Ecto neural progenitor cell (in vitro differentiated cells): Measurements from ENCODE around the gene FAM120B.

ENCODE experiments used
- DNase-seq: peaks from one replicate; pipeline ENCODE4 v3.0.0-alpha.2; 2018; ENCODE audit warnings: low spot score

Gene FAM120B

DNA sequence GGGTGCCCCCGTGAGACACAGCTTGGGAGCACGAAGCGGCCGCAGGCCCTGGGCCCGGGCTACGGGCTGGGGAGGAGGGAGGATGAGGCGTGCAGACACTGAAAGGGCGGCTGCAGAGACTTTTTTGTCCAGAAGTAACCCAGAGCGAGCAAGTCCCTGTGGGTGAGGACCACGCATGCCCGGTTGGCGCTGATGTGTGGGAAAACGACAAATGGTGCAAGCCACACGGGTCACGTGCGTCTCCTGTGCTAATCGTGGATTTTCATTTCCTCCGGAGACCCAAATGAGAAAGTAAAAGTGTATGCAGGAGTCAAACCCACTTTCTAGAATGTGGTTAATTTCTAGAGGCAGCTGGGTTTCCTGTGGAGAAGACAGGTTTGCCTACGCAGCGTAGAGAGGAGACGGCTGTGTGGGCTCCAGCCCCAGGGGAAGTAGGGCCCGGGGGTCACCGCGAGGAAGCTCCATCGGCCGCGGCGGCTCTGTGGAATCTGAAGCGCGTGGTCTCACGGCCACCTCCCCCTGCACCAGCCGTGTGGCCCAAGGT, 34.7 kb upstream of the FAM120B start:
- no peak for DNase-seq

DNA sequence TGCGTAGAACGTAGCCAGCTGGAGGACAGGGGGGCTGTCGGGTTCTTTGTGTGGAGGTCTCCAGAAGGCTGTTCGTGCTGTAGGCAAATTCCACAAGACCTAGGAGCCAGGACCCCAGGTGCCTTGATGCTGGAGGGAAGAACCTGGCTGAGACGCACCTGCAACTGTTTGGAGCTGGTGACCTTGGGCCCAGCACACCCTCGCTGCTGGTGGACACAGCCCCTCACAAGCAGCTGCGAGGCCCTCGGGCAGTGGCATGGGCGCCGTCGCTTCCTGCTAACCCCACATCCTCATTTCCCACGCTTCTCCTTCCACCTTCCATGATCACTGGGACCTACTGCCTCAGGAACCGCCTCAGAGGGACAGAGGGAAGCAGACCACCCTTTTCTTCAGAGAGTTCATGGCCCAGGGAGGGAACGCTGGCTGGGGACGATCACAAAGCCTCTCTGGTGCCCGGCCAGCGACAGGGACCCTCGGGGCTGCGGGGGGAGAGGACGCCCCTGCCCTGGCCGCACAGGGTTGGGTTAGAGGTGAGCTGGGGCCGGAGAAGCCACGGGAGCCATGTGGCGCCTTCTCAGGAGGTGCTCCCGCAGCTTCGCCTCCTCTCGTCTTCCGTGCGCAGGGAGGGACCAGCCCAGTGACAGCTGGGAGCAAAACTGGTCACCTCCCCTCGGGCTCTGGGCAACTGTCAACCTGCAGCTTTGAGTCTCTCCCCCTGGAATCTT, 34.1 kb upstream of the FAM120B start:
- no peak for DNase-seq

DNA sequence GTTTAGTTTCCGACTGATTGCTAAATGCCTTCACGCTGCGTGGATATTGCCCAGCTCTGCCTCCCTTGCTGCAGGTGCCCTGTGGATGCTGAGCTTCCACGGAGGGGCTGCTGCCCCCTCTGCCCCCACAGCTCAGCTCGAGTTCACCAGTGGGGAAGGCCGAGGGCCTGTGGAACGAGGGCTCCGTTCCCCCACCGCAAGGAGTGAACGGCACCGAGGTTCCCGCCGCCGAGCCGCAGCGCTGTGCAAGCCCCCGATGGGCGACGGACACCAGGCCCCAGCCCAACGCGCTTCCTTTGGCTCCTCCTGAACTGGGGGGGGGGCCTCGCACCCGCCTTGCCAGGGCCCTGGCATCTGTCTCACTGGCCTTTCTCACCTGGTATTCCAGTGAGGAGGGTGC, 33.4 kb upstream of the FAM120B start:
- DNase-seq: no peak

DNA sequence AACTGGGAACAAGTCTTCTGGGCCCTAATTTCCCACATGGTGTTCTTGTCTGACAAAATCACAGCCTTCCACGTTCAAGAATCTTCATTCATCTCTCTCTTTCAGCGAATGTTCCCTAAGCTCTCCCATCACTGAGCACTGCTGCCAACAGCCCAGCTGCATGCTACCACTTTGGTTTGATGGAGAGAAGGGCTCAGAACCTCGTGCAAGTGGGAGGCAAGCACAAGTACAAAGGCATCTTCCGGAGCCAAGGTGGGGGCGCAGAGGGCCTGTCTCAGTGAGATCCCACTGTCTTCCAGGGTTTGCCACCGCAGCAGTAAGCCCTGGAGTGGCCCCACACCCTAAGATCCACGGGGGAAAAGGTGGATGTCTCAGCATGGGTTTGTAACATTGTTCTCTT, 32.9 kb upstream of the FAM120B start:
- no peak for DNase-seq

DNA sequence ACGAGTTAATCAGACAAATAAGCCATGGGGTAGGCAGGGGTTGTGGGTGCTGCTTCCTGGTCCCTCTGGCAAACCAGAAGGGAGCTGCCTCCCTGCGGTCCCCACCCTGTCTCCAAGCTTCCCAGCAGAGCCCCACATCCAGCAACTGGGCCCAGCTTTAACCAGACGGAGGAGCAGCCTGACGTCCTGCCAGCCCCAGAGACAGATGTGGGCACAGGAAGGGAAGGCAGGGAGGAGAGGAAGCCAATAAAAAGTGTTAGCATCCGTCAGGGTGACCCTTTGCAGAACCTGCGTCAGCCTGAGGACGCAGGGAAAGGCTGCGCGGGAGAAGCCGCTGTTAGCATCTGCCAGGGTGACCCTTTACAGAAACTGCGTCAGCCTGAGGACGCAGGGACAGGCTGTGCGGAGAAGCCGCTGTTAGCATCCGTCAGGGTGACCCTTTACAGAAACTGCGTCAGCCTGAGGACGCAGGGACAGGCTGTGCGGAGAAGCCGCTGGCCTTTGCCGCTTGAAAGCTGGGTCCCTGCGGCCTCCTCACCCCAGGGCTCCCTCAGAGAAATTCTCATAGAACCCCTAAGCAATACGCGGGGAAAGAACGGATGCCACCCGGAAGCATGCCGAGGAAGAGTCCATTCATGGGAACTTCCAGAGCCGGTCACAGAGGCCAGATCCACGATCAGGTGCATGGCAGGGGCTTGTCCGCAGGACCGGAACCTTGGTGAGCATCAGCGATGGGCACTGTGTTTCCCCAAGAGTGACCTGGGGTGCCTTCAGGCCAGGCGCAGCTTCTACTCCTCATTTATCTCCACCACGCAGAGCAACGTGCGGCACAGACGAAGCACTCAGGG, 31.6 kb upstream of the FAM120B start:
- DNase-seq: no peak

DNA sequence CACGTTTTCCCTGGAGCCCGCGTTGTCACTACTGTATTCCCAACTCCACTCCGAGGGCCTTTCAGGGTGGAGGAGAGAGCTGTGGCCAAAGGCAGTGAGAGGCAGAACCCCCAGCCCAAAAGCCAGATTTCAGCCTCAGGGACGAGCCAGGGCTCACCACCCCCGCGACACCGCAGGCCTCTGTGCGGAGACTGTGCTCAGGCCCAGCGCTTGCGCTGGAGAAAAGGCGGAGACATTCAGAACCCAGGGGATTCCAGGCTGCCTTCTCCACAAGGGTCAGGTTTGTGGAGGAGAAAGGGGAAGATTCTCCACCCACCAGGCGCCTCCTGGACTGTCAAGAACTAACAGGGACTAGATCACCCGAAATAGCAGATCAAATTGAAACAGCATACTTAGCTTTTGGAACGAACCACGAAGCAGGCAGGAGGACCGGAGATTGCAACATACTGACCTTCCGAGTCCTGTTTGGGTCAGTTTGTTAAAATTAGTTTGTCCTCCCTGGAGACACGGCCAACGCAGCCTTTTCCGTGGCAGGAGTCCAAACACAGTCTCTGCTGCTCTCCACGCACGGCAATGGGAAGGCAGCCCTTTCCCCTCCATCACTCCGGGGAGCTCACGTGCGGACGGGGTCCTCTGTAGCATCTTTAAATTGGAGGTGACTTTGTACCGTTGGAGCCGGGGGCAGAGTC, 30.0 kb upstream of the FAM120B start:
- no peak for DNase-seq

DNA sequence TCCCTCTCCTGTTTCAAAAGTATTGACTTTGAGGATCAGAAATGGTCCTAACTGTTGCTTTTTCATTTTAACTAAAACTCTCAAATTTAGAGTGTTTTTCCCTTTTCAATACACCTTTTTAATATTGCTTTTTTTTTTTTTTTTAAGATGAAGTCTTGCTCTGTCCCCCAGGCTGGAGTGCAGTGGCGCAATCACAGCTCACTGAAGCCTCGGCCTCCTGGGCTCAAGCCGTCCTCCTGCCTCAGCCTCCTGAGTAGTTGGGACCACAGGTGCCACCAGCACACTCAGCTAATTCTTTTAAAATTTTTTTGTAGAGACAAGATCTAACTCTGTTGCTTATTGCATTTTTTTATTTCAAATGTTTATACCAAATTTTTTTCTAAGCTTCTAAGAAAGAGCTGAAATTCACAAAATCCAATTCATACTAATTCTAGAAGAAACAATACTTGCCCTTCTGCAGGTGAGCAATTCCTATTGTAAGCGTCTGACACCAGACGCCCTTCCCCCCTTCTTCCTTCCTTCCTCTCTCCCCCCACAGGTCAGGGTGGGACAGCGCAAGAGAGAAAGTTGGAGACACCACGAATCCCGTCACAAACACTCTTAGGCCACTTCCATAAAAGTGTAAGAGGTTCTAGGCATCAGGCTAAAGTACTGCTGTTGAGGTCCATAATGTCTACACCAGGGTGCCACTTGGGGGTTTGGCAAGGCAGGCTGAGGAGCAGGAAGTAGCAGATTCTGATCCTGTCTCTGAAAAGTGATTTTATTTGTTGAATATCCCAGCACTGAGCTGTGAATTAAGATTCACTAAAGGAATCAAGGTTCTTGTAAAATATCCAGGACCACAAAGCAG, 28.4 kb upstream of the FAM120B start:
- DNase-seq: no peak

DNA sequence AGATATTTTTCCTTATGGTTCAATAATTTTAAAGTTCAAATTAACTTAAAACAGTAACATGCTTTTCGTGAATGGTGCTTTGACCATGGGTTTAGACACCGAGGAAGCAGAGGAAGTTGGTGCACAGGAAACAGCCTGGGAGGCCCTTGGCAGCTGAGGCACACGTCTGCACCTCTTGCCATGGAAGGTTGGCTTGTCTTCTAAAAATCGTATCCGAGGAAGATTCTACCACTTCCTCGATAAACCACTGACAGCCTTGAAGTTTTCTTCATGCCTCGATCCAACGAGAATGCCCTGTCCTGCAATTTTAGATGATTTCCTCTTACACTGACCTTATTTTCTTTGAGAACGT, 27.8 kb upstream of the FAM120B start:
- DNase-seq: no peak

DNA sequence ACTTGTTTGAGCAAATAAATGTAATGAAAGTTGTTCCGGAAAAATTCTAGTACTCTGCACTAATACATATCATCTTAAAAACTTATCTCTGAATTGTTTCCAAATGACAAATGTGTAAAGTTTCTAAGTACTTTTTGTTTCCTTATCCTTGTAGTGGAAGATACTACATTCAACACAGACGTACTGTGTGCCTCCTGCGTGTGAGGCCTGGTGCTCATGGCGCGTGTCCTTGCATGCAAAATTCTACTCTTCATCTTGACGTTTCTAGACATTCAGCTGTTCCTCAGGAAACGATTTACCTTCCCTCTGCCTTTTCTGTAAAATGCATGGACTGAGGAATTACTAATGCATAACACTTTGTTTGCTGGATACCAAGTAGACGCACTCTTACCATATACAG, 27.1 kb upstream of the FAM120B start:
- DNase-seq: no peak

DNA sequence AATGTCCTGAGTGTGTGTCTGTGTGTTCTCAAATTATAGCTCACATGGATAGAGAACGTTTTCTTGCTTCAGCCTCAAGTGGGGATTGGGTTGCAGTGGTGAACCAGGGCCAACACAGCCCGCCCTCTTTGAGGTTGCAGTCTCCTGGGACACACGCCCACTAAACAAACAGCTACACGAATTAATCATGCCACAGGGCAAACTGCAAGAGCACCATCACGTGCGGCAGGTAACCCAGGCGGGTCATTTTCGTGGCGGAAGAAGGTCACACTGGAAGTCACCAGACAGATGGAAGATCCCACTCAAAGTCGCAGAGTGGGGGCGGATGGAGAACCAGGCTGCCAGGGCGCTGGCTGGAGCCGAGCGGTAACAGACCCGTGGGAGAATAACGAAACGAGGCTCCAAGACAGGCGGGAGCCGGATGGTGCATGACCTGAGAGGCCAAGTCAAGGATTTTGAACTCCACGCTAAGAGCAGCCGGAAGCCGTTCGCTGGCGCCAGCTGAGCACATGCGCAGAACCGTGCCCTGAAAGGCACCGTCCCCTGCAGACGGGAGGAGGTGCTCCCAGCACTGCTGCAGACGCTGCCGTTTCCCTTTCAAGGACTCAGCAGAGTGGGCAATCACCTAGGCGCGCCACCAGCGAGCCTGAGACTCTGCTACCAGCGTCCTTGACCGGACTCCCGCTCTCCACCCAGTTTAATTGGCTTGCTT, 26.4 kb upstream of the FAM120B start:
- DNase-seq: no peak

DNA sequence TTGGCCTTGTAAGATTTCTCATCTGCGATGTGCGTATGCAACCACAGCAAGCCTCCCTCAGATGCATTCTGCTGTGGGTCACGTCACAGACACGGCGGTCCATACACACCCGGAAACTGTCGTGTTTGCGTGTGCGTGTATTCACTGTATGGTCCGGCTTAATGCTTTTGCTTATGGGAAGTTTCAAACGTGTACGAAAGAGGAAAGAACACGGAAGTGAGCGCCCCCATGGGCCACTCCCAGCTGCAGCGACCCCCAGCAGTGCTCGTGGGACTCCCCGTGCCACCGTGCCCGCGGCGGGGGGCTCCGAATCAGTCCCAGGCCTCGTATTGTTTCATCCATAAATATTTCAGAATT, 25.9 kb upstream of the FAM120B start:
- no peak for DNase-seq

DNA sequence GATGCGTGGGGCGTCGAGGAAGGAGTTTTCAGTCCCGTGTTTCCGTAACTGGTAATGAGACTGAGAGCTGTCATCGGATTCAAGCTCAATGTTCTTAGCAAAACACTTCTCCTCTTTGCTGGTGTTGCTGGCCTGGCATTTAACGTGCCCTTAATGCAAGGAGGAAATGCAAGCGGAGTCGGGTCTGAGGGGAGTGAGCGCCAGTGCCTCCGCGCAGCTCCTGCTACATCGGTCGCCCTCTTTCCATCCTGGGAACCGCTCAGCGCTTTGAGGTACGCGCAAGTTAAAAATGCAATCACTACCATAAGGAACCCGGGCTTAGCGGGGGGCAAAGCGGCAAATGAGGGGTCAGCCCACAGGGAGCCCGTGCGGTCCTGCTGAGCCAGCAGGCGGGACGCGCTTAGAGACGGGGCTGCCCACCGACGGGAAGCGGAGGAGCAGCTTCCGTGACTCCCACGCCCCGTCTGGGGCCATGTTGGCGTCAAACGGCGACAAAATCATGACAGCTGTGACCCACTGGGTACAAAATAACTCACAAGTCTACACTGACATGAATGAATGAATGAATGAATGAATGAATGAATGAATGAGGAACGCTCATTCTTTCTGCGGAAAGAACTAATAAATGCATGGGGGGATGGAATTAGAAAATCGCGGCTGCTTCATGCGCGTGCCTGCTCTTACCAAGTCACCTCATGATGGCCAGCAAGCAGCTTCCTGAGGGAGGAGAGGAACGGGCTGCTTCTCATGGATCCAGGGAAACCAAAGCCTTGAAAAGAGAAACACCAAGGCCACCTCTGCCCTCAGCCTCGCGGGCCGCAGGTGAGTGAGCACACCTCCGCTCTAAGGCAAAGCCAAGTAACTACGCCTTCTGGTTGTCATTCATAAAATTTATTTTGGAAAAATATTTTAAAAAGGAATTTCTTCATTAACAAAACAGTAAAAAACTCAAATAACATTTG, 24.9 kb upstream of the FAM120B start:
- DNase-seq: no peak

DNA sequence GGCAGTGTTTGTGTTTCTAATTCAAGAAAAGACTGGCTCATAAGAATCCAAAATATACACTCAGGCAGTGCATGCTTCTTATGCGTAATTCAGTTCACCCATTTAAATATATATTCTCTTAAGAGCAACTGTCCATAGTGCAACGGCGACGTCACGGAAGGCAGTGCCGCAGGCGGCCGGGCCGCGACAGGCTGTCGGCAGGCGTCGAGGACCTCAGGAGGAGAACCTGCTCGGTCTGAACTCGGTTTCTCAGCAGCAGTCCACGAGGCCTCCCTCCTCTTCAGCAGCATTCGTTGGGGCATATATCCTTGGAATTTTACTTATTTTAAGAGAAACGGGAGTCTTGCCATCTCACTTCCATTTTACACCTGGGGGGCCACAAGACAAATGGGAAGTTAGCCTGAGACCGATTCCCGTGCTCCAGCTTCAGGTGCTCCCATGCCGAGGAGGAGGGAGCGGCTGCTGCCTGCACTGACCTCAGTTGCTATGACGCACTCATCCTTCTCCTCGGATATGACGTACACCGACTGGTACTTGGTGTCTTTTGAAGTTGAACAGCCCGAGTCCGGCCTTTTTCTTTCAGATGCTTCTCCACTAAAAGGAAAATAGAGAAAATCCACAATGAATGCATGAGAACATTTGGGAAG, 23.9 kb upstream of the FAM120B start:
- no peak for DNase-seq

DNA sequence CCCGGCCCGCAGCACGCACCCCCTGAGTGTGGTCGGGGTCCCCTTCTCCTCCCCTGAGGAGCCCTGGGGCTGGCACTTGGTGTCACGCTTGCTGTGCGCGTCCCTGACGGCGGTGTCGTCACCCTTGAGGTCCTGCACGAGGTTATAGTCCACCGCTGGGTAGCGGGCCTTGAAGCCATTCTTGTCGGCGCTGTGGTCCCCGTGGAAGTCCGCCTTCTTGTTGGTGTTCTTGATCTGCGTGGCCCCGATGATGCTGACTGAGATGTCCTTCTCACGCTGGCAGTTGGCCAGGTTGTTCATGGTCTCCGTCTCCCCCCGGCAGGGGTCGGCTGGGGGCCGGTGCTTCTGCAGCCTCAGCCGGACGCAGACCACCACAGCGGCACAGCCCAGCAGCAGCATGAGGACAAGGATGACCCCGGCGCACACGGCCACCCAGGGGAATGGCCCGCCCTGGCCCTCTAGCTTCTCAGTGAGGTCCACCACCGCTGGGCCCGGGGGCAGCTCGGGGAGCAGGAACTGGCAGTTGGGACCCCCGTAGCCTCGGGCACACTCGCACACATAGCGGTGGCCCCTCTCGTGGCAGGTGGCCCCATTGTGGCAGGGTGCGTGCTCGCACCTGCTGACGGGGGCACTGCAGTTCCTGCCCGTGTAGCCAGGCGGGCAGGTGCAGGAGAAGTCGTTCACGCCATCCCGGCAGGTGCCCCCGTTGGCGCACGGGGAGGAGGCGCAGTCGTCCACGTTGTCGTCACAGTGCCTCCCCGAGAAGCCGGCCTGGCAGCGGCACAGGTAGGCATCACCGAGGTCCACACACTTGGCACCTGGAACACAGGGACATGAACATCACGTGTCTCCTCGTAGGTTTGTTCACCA, 23.1 kb upstream of the FAM120B start:
- no peak for DNase-seq

DNA sequence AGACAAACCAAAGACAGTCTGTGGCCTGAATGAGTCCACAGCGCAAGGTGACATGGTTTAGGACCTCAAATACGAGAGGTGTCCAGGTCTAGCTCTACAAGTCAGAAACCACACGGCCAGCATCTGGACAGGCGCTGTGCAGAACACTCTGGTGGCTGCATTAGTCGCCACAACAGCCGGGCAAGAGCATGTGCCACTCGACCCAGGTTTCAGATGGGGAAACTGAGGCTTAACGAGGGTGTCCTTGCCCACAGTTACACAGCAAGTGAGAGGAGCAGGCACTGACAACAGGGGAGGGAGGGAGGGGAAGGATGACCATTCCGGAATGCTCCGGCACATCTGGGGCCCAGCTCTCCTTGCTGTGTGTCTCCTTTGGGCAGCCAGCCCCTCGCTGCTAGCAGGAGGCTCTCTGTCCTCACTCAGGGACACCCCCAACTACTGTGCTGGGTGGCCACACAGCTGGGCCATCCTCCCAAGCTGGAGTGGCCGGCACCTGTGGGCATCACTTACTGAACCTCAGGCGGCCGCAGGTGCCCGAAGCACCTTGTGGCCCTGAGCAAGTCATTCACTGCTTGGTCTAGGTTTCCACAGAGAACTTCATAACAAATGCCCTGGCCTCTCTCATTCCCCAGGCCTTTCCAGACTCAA, 22.3 kb upstream of the FAM120B start:
- no peak for DNase-seq

DNA sequence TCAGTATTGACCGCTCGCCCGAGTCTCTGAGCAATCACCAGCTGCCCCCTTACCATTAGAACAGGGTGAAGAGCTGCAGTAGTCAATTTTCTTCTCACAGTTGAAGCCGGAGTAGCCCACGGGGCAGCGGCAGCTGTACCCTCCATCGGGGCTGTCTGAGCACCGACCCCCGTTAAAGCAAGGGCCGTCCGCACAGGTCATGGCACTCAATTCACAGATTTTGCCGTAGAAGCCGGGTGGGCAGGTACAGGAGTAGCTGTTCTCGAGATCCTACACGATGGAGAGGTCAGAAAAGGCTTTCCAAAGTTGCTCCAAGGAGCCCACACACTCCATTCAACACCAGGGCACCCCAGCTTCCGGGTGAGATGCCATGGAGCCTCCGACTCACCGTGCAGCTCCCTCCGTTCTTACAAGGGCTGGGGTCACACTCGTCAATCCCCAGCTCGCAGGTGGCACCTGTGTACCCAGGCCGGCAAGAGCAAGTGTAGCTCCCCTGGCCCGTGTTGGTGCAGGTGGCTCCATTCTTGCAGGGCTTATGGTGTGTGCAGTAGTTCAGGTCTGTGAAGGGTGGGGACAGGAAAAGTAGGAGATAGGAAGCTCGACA, 21.6 kb upstream of the FAM120B start:
- no peak for DNase-seq

DNA sequence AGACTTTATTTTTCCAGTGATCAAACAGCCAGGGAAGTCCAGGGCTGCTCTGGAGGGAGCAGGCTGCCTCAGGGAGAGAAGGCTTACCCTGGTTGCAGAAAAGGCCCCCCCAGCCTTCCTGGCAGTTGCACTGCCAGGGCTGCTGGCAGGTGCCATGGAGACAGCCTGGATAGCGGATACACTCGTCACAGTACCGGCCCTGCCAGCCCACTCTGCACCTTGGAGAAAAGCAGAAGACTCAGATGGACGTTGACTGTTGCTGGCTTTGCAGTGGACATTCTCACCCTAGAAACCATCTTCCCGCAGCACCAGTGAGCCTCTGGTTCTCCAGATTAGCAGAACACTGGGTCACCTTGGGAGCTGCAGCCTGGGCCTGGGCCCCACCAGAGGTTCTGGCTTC, 21.1 kb upstream of the FAM120B start:
- no peak for DNase-seq
